A549 (cell line): ENCODE results near the gene SIGLEC9. TPM values are rescaled to one million over a fixed set of nuclear protein-coding genes. Genes with fewer than 3 reads are reported as not detected.

Source experiments
- ATAC-seq, 2 experiments: fragments of 200-7000 bp in 1 of 2; fragments of >200 bp in 1 of 2; cut with Nextera tagmentation in 1 of 2; cut with Tn5 transposase in 1 of 2; 3 replicates each; pipeline versions ENCODE4 v1.8.0 to v1.9.1; 2018 to 2020; ENCODE audit warnings: mild to moderate bottlenecking in 1 of 2, moderate library complexity in 1 of 2
- CTCF ChIA-PET: fragments of 300-600 bp; sonication (Branson Sonifier 250); formaldehyde crosslinking; extraction: SDS; loops from one replicate; lab custom pipeline; 2021; ENCODE audit warnings: antibody characterized with exemption, inconsistent platforms; lab: Yijun Ruan, JAX
- POLR2A ChIA-PET: fragments of 350-600 bp; formaldehyde crosslinking; extraction: SDS; loops from one replicate; lab custom pipeline; 2021; ENCODE audit warnings: antibody characterized with exemption, inconsistent platforms; lab: Yijun Ruan, JAX
- DNase-seq, 2 experiments: peaks; one replicate each; pipeline versions ENCODE4 v3.0.0 to v3.0.0-alpha.2; 2011 to 2016; ENCODE audit warnings: low read depth in 1 of 2, low spot score in 1 of 2
- FAIRE-seq: peaks from 2 replicates; lab custom pipeline; 2011; peaks lifted over from hg19 to GRCh38; lab: Jason Lieb, UNC
- H3K27ac ChIP-seq, 2 experiments: fragments of >200 bp; sonication (Bioruptor Twin); formaldehyde crosslinking; 3 replicates each; pipeline ENCODE4 v1.5.1; 2016 to 2017
- H3K4me1 ChIP-seq: fragments of >200 bp; sonication (Bioruptor Twin); formaldehyde crosslinking; 3 replicates; pipeline ENCODE4 v1.6.1; 2016
- H3K4me2 ChIP-seq: fragments of >200 bp; sonication (Bioruptor Twin); formaldehyde crosslinking; 3 replicates; pipeline ENCODE4 v1.6.1; 2016
- H3K4me3 ChIP-seq: fragments of >200 bp; sonication (Bioruptor Twin); formaldehyde crosslinking; 3 replicates; pipeline ENCODE4 v1.5.1; 2016
- H3K9me3 ChIP-seq: fragments of >200 bp; sonication (Bioruptor Twin); formaldehyde crosslinking; 3 replicates; pipeline ENCODE4 v1.6.1; 2016
- CBX2 ChIP-seq: fragments of 200-600 bp; sonication (generic); IDR thresholded peaks from 2 replicates; pipeline ENCODE4 v1.6.1; 2016; ENCODE audit warnings: low read depth, mild to moderate bottlenecking, borderline replicate concordance
- CBX8 ChIP-seq: fragments of 200-600 bp; sonication (generic); IDR thresholded peaks from 2 replicates; pipeline ENCODE4 v1.6.1; 2016
- CEBPB ChIP-seq, 2 experiments: fragments of >200 bp in 1 of 2; sonication (Bioruptor Twin) in 1 of 2; formaldehyde crosslinking in 1 of 2; IDR thresholded peaks; 2 replicates each; pipeline ENCODE4 v1.6.1; 2012 to 2016
- CHD2 ChIP-seq: fragments of 150-350 bp; IDR thresholded peaks from 2 replicates; pipeline ENCODE4 v1.6.1; 2014; ENCODE audit warnings: low read length; ENCODE audit not compliant: partially characterized antibody
- EHF ChIP-seq: fragments of 250-450 bp; sonication (Bioruptor Pico); IDR thresholded peaks from 2 replicates; pipeline ENCODE4 v1.5.0; 2020; ENCODE audit warnings: mild to moderate bottlenecking
- ELK1 ChIP-seq: fragments of 150-350 bp; IDR thresholded peaks from 2 replicates; pipeline ENCODE4 v1.6.1; 2014; ENCODE audit warnings: low read depth, mild to moderate bottlenecking, low read length
- FOSL2 ChIP-seq, 2 experiments: fragments of 450-650 bp in 1 of 2; fragments of >200 bp in 1 of 2; sonication (Bioruptor Twin) in 1 of 2; formaldehyde crosslinking; IDR thresholded peaks; 2 replicates each; pipeline versions ENCODE4 v1.5.0 to v1.6.1; 2016 to 2020; ENCODE audit warnings: mild to moderate bottlenecking in 1 of 2, moderate library complexity in 1 of 2
- GATA3 ChIP-seq: IDR thresholded peaks from 2 replicates; pipeline ENCODE4 v1.6.1; 2012; ENCODE audit warnings: borderline replicate concordance
- KDM5A ChIP-seq: fragments of 200-600 bp; sonication (generic); IDR thresholded peaks from 2 replicates; pipeline ENCODE4 v1.6.1; 2016; ENCODE audit warnings: antibody characterized with exemption, mild to moderate bottlenecking
- MAFK ChIP-seq: fragments of 450-650 bp; IDR thresholded peaks from 2 replicates; pipeline ENCODE4 v1.6.1; 2014; ENCODE audit not compliant: partially characterized antibody
- NFE2L2 ChIP-seq: fragments of 150-350 bp; conservative IDR thresholded peaks from 2 replicates; pipeline ENCODE4 v1.6.1; 2014; ENCODE audit warnings: low read length
- NPAS2 ChIP-seq: fragments of 250-450 bp; sonication (Bioruptor Pico); IDR thresholded peaks from 2 replicates; pipeline ENCODE4 v1.8.0; 2022; ENCODE audit warnings: mild to moderate bottlenecking, moderate library complexity, borderline replicate concordance
- POLR2AphosphoS2 ChIP-seq: conservative IDR thresholded peaks from 2 replicates; pipeline ENCODE4 v1.6.1; 2012; ENCODE audit warnings: low read length, improper control_type of control experiment, inconsistent platforms
- RCOR1 ChIP-seq: fragments of 150-350 bp; IDR thresholded peaks from 2 replicates; pipeline ENCODE4 v1.6.1; 2014; ENCODE audit warnings: antibody characterized with exemption, low read length, low read depth
- RFX5 ChIP-seq: fragments of 450-650 bp; IDR thresholded peaks from 2 replicates; pipeline ENCODE4 v1.7.1; 2014; ENCODE audit warnings: antibody characterized with exemption, mild to moderate bottlenecking, moderate library complexity
- SMC3 ChIP-seq: fragments of >200 bp; sonication (Bioruptor Twin); formaldehyde crosslinking; IDR thresholded peaks from 3 replicates; pipeline ENCODE4 v1.6.1; 2018; ENCODE audit warnings: inconsistent platforms
- SREBF2 ChIP-seq: fragments of 450-650 bp; IDR thresholded peaks from 2 replicates; pipeline ENCODE4 v1.6.1; 2014; ENCODE audit warnings: mild to moderate bottlenecking, moderate library complexity
- TFCP2L1 ChIP-seq: fragments of 250-450 bp; sonication (Bioruptor Pico); IDR thresholded peaks from 2 replicates; pipeline ENCODE4 v1.5.0; 2021; ENCODE audit warnings: mild to moderate bottlenecking
- USF2 ChIP-seq: fragments of 450-650 bp; IDR thresholded peaks from 2 replicates; pipeline ENCODE4 v1.6.1; 2014; ENCODE audit warnings: antibody characterized with exemption
- ZSCAN20 ChIP-seq: fragments of 250-450 bp; sonication (Bioruptor Pico); IDR thresholded peaks from 2 replicates; pipeline ENCODE4 v1.8.0; 2022; ENCODE audit warnings: mild to moderate bottlenecking, moderate library complexity
- WGBS: methylation state at CpG from one replicate; pipeline ENCODE4 v1.1.6; 2017; ENCODE audit errors: missing lambda C conversion rate; 5-methylcytosine and 5-hydroxymethylcytosine counted together
- polyA plus RNA-seq, 4 experiments: library from polyadenylated mRNA; depleted of rRNA in 3 of 4; stranded (reverse); fragments of >200 nt; fragmentation: RNase III in 1 of 4; extraction: RNeasy Plus Mini Kit Qiagen cat#74134 plus additional on column Dnase treatment in 1 of 4; gene quantifications; 2 replicates in 3 of 4; 3 replicates in 1 of 4; pipeline ENCODE4 v1.2.3, GENCODE V29; 2011 to 2017

Gene SIGLEC9
- polyA plus RNA-seq, 2 of the 4 experiments (the other 2 are of a cell fraction), result not detected

GRCh38 chr19:51084505-51084904 is 40.2 kb upstream of the SIGLEC9 start:
- 58% methylated on average over 6 of the region's 7 CpGs for WGBS
- Histone ChIP-seq H3K4me1 (no peaks in the 10 kb centered on the region), H3K4me2 (no peak overlapping the region), H3K4me3 (no peak overlapping the region), H3K27ac (no peak overlapping the region), H3K9me3 (no peaks in the 10 kb centered on the region)
- no peak for TF ChIP-seq MAFK
- ChIA-PET CTCF (interaction anchor here (0.7 to 4.1 kb wide), 2 partner anchors 11 to 238 kb away, joined by 3 to 30 read pairs; no protein-coding TSS in a partner anchor), POLR2A (no interaction called here)
- FAIRE-seq (no peak), DNase-seq (no peak), ATAC-seq (no peak; a peak in 1 of 6 replicates)

- DNase-seq (no peak), ATAC-seq (no peak), FAIRE-seq (no peak)
- Histone ChIP-seq H3K4me2 (no peak overlapping the region), H3K4me1 (no peaks in the 10 kb centered on the region), H3K4me3 (no peak overlapping the region), H3K9me3 (no peaks in the 10 kb centered on the region), H3K27ac (no peak overlapping the region)
- TF ChIP-seq POLR2AphosphoS2 (no peak), CBX2 (no peak), TFCP2L1 (no peak), EHF (no peak), CHD2 (no peak)
- CTCF ChIA-PET, result interaction anchor here (0.9 to 4.1 kb wide), 5 partner anchors 9 to 164 kb away, joined by 3 to 30 read pairs (median 7); no protein-coding TSS in a partner anchor
- POLR2A ChIA-PET, result no interaction called here
- 75% methylated on average over 18 of the region's 18 CpGs for WGBS
Measured at GRCh38 chr19:51086153-51086850, 38.4 kb upstream of the SIGLEC9 start.

DNA sequence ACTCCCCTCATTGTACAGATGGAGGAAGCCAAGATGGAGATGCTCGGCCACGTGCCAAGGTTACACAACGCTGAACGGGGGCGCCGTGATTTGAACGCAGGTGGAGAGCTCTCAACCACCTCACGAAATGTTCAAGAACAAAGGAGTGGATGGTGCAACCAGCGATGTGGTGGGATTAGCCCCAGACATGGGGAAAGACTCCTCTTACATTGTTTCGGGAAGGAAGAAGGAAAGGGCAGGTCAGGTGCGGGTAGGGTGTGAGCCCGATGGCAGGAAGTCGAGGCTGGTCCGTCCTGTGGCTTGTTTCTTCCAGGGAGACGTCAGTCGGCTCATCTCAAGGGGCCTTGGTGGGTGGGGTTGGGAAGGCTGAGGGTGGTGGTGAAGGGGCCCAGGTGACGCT is 34.9 kb upstream of the SIGLEC9 start:
- Histone ChIP-seq H3K27ac (no peak overlapping the region), H3K9me3 (no peaks in the 10 kb centered on the region), H3K4me1 (no peaks in the 10 kb centered on the region), H3K4me2 (no peak overlapping the region), H3K4me3 (no peak overlapping the region)
- ATAC-seq (no peak), FAIRE-seq (no peak), DNase-seq (no peak)
- TF ChIP-seq GATA3 (no peak), SREBF2 (no peak), KDM5A (no peak), ELK1 (no peak), ZSCAN20 (no peak), FOSL2 (IDR thresholded peaks at IDR 0.05) (no peak), FOSL2 (CRISPR knock-in tag; IDR thresholded peaks at IDR 0.05) (no peak), NFE2L2 (no peak), USF2 (no peak), SMC3 (no peak), CEBPB (IDR thresholded peaks at IDR 0.05) (no peak), RCOR1 (no peak), NPAS2 (CRISPR knock-in tag) (no peak), MAFK (no peak), POLR2AphosphoS2 (no peak), CHD2 (no peak), CBX8 (no peak), RFX5 (no peak), TFCP2L1 (no peak)
- WGBS, result 79% methylated on average over 16 of the region's 17 CpGs
- ChIA-PET POLR2A (no interaction called here), CTCF (interaction anchor here (1.6 to 9.7 kb wide), 3 partner anchors 9 to 70 kb away, joined by 3 to 147 read pairs (median 5); partner anchors contain the start of gene KLK10)
